ENCODE measurements around the gene ACVR2A. TPM values are rescaled to one million over a fixed set of nuclear protein-coding genes. Genes with fewer than 3 reads are reported as not detected.

The ACVR2A gene
- total RNA-seq, 2 donors from 2014 or later = 19.3 to 20.5 TPM

- DNase-seq (ENCODE audit: low spot score) = no peak
- intact Hi-C loops (cut with DNase I) = no loop called here
Measured at GRCh38 chr2:147913701-147914480, 69.1 kb downstream of the ACVR2A start.

GRCh38 chr2:147916067-147916466, 71.2 kb downstream of the ACVR2A start:
- intact Hi-C loops (cut with DNase I) = loop anchor here in 1 of 2 donors (5.0 kb wide), 1 partner anchor 1184 kb away; no protein-coding TSS in a partner anchor
- no peak for DNase-seq (ENCODE audit: low spot score)

- DNase-seq (ENCODE audit: low spot score) = no peak
- intact Hi-C loops (cut with DNase I) = loop anchor here in 1 of 2 donors (5.0 kb wide), 1 partner anchor 1184 kb away; no protein-coding TSS in a partner anchor
Measured at GRCh38 chr2:147916723-147917122, 71.9 kb downstream of the ACVR2A start.

- intact Hi-C loops (cut with DNase I) = loop anchor here in 1 of 2 donors (5.0 kb wide), 1 partner anchor 1185 kb away; no protein-coding TSS in a partner anchor
- no peak for DNase-seq (ENCODE audit: low spot score)
Measured at GRCh38 chr2:147917161-147917560, 72.3 kb downstream of the ACVR2A start.

GRCh38 chr2:147923846-147924245, 79.0 kb downstream of the ACVR2A start:
- DNase-seq (ENCODE audit: low spot score) = no peak
- intact Hi-C loops (cut with DNase I) = no loop called here

- DNase-seq (ENCODE audit: low spot score) = no peak
- intact Hi-C loops (cut with DNase I) = no loop called here
Measured at GRCh38 chr2:147924647-147925046, 79.8 kb downstream of the ACVR2A start.

GRCh38 chr2:147925886-147926285, 81.1 kb downstream of the ACVR2A start:
- intact Hi-C loops (cut with DNase I) = no loop called here
- DNase-seq (ENCODE audit: low spot score) = no peak

GRCh38 chr2:147927053-147927588, 82.3 kb downstream of the ACVR2A start:
- DNase-seq (ENCODE audit: low spot score) = no peak
- intact Hi-C loops (cut with DNase I) = no loop called here

GRCh38 chr2:147933931-147934330, 89.1 kb downstream of the ACVR2A start:
- intact Hi-C loops (cut with DNase I) = loop anchor here in 1 of 2 donors (10.0 kb wide), 1 partner anchor 571 kb away; no protein-coding TSS in a partner anchor

GRCh38 chr2:147934881-147935620, 90.2 kb downstream of the ACVR2A start:
- intact Hi-C loops (cut with DNase I) = loop anchor here (5.0 to 10.0 kb wide), 2 partner anchors 570 to 592 kb away; no protein-coding TSS in a partner anchor
- DNase-seq (ENCODE audit: low spot score) = no peak

More at GRCh38 chr2:147933931-147934330, 89.1 kb downstream of the ACVR2A start:
- no peak for DNase-seq (ENCODE audit: low spot score)

GRCh38 chr2:147937744-147938349, 93.0 kb downstream of the ACVR2A start:
- intact Hi-C loops (cut with DNase I) = loop anchor here (5.0 to 10.0 kb wide), 2 partner anchors 567 to 589 kb away; no protein-coding TSS in a partner anchor
- no peak for DNase-seq (ENCODE audit: low spot score)

GRCh38 chr2:147939313-147939712, 94.5 kb downstream of the ACVR2A start:
- DNase-seq (ENCODE audit: low spot score) = no peak
- intact Hi-C loops (cut with DNase I) = loop anchor here (5.0 to 10.0 kb wide), 2 partner anchors 565 to 588 kb away; no protein-coding TSS in a partner anchor

GRCh38 chr2:147945660-147946059, 100.8 kb downstream of the ACVR2A start:
- no peak for DNase-seq (ENCODE audit: low spot score)
- intact Hi-C loops (cut with DNase I) = no loop called here

GRCh38 chr2:147952118-147952517, 107.3 kb downstream of the ACVR2A start:
- intact Hi-C loops (cut with DNase I) = no loop called here
- DNase-seq (ENCODE audit: low spot score) = no peak

GRCh38 chr2:147968571-147968970, 123.7 kb downstream of the ACVR2A start:
- no peak for DNase-seq (ENCODE audit: low spot score)
- intact Hi-C loops (cut with DNase I) = no loop called here

- no peak for DNase-seq (ENCODE audit: low spot score)
- intact Hi-C loops (cut with DNase I) = no loop called here
Measured at GRCh38 chr2:147976102-147976501, 131.3 kb downstream of the ACVR2A start.

GRCh38 chr2:147977679-147978078, 132.8 kb downstream of the ACVR2A start:
- DNase-seq (ENCODE audit: low spot score) = no peak
- intact Hi-C loops (cut with DNase I) = no loop called here
